ENCODE results near the gene HOXC5. TPM values are rescaled to one million over a fixed set of nuclear protein-coding genes. Genes with fewer than 3 reads are reported as not detected.
"Not testable (repeated sequence)": the region's sequence is repeated elsewhere in the genome, so short reads cannot be mapped to it uniquely, and the experiment has no call there.

HOXC5 gene
- total RNA-seq, 1 donor from 2014 or later = not detected

- H3K4me1 Mint-ChIP-seq (ENCODE audit: unreplicated experiment); DNase-seq (ENCODE audit: extremely low spot score, unreplicated experiment); H3K36me3 Mint-ChIP-seq (ENCODE audit: unreplicated experiment); H3K4me3 Mint-ChIP-seq (ENCODE audit: unreplicated experiment); H3K9me3 Mint-ChIP-seq (ENCODE audit: unreplicated experiment); H3K27ac Mint-ChIP-seq (ENCODE audit: unreplicated experiment): not testable (repeated sequence)
- H3K27me3 Mint-ChIP-seq (ENCODE audit: unreplicated experiment) = peaks cover 78% of the 10 kb centered on the region
These were observed 47.4 kb downstream of the HOXC5 start for GRCh38 chr12:54080008-54080924.

- not testable (repeated sequence) for H3K4me1 Mint-ChIP-seq (ENCODE audit: unreplicated experiment); DNase-seq (ENCODE audit: extremely low spot score, unreplicated experiment); H3K4me3 Mint-ChIP-seq (ENCODE audit: unreplicated experiment); H3K9me3 Mint-ChIP-seq (ENCODE audit: unreplicated experiment); H3K27ac Mint-ChIP-seq (ENCODE audit: unreplicated experiment); H3K36me3 Mint-ChIP-seq (ENCODE audit: unreplicated experiment)
- peaks cover 80% of the 10 kb centered on the region for H3K27me3 Mint-ChIP-seq (ENCODE audit: unreplicated experiment)
These were observed 48.2 kb downstream of the HOXC5 start for GRCh38 chr12:54081053-54081514.

- not testable (repeated sequence) for H3K27ac Mint-ChIP-seq (ENCODE audit: unreplicated experiment); H3K4me3 Mint-ChIP-seq (ENCODE audit: unreplicated experiment); H3K36me3 Mint-ChIP-seq (ENCODE audit: unreplicated experiment); H3K9me3 Mint-ChIP-seq (ENCODE audit: unreplicated experiment); H3K4me1 Mint-ChIP-seq (ENCODE audit: unreplicated experiment); DNase-seq (ENCODE audit: extremely low spot score, unreplicated experiment)
- H3K27me3 Mint-ChIP-seq (ENCODE audit: unreplicated experiment) = peaks cover 82% of the 10 kb centered on the region
These were observed 48.9 kb downstream of the HOXC5 start for GRCh38 chr12:54081581-54082396.

DNA sequence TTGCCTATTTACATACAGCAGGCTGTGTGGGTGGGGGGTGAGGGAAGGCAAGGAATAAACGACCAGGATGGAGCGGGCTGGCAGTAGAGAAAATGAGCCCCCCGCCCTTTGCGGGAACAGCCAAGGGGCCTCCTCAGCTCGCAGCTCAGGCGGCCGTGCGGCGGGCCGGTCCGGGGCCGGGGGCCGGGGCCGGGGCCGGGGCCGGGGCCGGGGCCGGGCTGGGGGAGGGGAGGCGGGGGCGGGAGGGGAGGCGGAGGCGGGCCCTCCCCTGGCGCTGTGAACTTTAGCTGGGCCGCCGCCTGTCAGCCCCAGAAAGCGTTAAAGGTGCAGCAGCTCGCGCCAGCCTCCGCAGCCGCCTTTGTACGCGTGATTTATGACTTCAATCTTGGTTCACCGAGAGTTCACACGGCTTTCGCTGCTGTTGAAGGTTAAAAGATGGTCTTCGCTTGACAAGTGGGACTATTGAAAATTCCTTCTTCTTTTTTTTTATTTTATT lies 49.6 kb downstream of the HOXC5 start:
- DNase-seq (ENCODE audit: extremely low spot score, unreplicated experiment) = no peak
- peaks cover 6% of the 10 kb centered on the region for H3K4me1 Mint-ChIP-seq (ENCODE audit: unreplicated experiment)
- TF ChIP-seq, protein P1, sequence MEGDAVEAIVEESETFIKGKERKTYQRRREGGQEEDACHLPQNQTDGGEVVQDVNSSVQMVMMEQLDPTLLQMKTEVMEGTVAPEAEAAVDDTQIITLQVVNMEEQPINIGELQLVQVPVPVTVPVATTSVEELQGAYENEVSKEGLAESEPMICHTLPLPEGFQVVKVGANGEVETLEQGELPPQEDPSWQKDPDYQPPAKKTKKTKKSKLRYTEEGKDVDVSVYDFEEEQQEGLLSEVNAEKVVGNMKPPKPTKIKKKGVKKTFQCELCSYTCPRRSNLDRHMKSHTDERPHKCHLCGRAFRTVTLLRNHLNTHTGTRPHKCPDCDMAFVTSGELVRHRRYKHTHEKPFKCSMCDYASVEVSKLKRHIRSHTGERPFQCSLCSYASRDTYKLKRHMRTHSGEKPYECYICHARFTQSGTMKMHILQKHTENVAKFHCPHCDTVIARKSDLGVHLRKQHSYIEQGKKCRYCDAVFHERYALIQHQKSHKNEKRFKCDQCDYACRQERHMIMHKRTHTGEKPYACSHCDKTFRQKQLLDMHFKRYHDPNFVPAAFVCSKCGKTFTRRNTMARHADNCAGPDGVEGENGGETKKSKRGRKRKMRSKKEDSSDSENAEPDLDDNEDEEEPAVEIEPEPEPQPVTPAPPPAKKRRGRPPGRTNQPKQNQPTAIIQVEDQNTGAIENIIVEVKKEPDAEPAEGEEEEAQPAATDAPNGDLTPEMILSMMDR (IDR thresholded peaks at IDR 0.05) = no peak
- H3K9me3 Mint-ChIP-seq (ENCODE audit: unreplicated experiment) = no peaks in the 10 kb centered on the region
- no peak overlapping the region for H3K4me3 Mint-ChIP-seq (ENCODE audit: unreplicated experiment)
- peaks cover 79% of the 10 kb centered on the region for H3K27me3 Mint-ChIP-seq (ENCODE audit: unreplicated experiment)
- no peak overlapping the region for H3K27ac Mint-ChIP-seq (ENCODE audit: unreplicated experiment)
- H3K36me3 Mint-ChIP-seq (ENCODE audit: unreplicated experiment) = no peaks in the 10 kb centered on the region

Small RNA genes lying within 50 kb of the gene (microRNA-seq; reads per million reads assigned to microRNA genes)
- gene MIR196A2 (ENCODE audit: unreplicated experiment) = not detected
- gene MIR615 (ENCODE audit: unreplicated experiment) = not detected

Other genes with a start within 250 kb of the HOXC5 start
- not detected in 2 replicates for gene HOXC13, start 94.2 kb upstream of the HOXC5 start, total RNA-seq
- gene HOXC12, start 78.1 kb upstream of the HOXC5 start, total RNA-seq = not detected in 2 replicates
- not detected in 2 replicates for gene HOXC11, start 59.9 kb upstream of the HOXC5 start, total RNA-seq
- not detected in 2 replicates for gene HOTAIR, start 58.1 kb upstream of the HOXC5 start, total RNA-seq
- not detected in 2 replicates for gene HOXC10, start 47.9 kb upstream of the HOXC5 start, total RNA-seq
- not detected in 2 replicates for gene HOXC9, start 32.9 kb upstream of the HOXC5 start, total RNA-seq
- gene HOXC8, start 24.1 kb upstream of the HOXC5 start, total RNA-seq = not detected in 2 replicates
- gene HOXC6, start 4.6 kb upstream of the HOXC5 start, total RNA-seq = not detected in 2 replicates
- gene HOXC4, start 20.8 kb downstream of the HOXC5 start, total RNA-seq = not detected in 2 replicates
- 33.8 and 34.5 TPM in 2 replicates for gene SMUG1, start 155.9 kb downstream of the HOXC5 start, total RNA-seq
- 98.1 and 104 TPM in 2 replicates for gene CBX5, start 247.1 kb downstream of the HOXC5 start, total RNA-seq
- gene HNRNPA1, start 247.7 kb downstream of the HOXC5 start, total RNA-seq = 792 and 819 TPM in 2 replicates